Activated CD8-positive, alpha-beta memory T cell treated with anti-CD3 and anti-CD28 coated beads, Interleukin-2, amount 10 ng/mL, durations not matched to agents 7 days and 5 days (primary cell): Measurements from ENCODE around the gene FEZF1. TPM values are rescaled to one million over a fixed set of nuclear protein-coding genes. Genes with fewer than 3 reads are reported as not detected.
A peak's percentile ranks its signal among the peaks of the same experiment; 100 is the strongest.

Source experiments
- ATAC-seq: fragments of 150-1000 bp; cut with Tn5 transposase; one replicate; pipeline ENCODE4 v1.10.0; 2021; ENCODE audit warnings: moderate library complexity
- CTCF ChIA-PET: fragments of 350-600 bp; sonication (Branson Sonifier 250); formaldehyde crosslinking; loops from one replicate; lab custom pipeline; 2021; ENCODE audit warnings: antibody characterized with exemption; lab: Charles Lee
- DNase-seq: peaks from one replicate; pipeline ENCODE4 v3.0.0-alpha.2; 2020
- H3K27ac Mint-ChIP-seq: one replicate; pipeline ENCODE4 v1.8.0; 2021; ENCODE audit warnings: mild to moderate bottlenecking, mixed read lengths
- H3K27me3 Mint-ChIP-seq: one replicate; pipeline ENCODE4 v1.8.0; 2021; ENCODE audit warnings: mixed read lengths
- H3K36me3 Mint-ChIP-seq: one replicate; pipeline ENCODE4 v1.8.0; 2021; ENCODE audit warnings: mild to moderate bottlenecking, mixed read lengths
- H3K4me1 Mint-ChIP-seq: one replicate; pipeline ENCODE4 v1.8.0; 2021; ENCODE audit warnings: mixed read lengths
- H3K4me3 Mint-ChIP-seq: one replicate; pipeline ENCODE4 v1.8.0; 2021; ENCODE audit warnings: mild to moderate bottlenecking, moderate library complexity, mixed read lengths
- H3K9me3 Mint-ChIP-seq: one replicate; pipeline ENCODE4 v1.8.0; 2022; ENCODE audit warnings: low read depth, mixed read lengths
- total RNA-seq, 2 experiments: library from RNA; stranded (reverse); gene quantifications; one replicate each; pipeline ENCODE4 v1.2.3, GENCODE V29; 2021

The FEZF1 gene
- total RNA-seq, 2 experiments from 2014 or later: not detected

DNA sequence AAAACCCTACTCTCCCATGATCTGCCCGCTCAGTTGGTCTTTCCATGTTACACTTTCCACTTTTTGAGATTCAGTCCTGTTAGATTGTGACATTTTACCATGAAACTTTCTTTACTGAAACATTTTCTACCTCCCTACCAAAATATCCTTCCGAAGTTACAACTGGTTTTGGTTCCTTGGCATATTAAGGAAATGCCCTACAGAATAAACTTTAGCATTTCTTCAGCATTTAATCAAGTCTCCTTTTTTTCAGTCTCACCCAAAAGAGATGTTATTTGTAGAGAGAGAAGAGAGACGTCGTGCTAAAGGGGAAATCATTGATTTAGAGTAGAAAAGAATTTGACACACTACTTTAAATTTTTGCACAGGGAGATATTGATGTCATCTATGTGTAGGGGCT is 9.7 kb upstream of the FEZF1 start:
- Mint-ChIP-seq H3K36me3 (no peaks in the 10 kb centered on the region), H3K4me1 (peaks cover 5% of the 10 kb centered on the region), H3K9me3 (no peaks in the 10 kb centered on the region), H3K27me3 (peaks cover 78% of the 10 kb centered on the region), H3K4me3 (no peak overlapping the region), H3K27ac (no peak overlapping the region)
- ATAC-seq (no peak), DNase-seq (no peak)
- CTCF ChIA-PET: no interaction called here

- Mint-ChIP-seq H3K4me3 (no peak overlapping the region), H3K27me3 (peaks cover 87% of the 10 kb centered on the region), H3K27ac (no peak overlapping the region), H3K4me1 (peaks cover 5% of the 10 kb centered on the region), H3K9me3 (no peaks in the 10 kb centered on the region), H3K36me3 (no peaks in the 10 kb centered on the region)
- ATAC-seq: no peak
- DNase-seq: no peak
- CTCF ChIA-PET: no interaction called here
Observed at GRCh38 chr7:122312789-122313188, 8.2 kb upstream of the FEZF1 start.

DNA sequence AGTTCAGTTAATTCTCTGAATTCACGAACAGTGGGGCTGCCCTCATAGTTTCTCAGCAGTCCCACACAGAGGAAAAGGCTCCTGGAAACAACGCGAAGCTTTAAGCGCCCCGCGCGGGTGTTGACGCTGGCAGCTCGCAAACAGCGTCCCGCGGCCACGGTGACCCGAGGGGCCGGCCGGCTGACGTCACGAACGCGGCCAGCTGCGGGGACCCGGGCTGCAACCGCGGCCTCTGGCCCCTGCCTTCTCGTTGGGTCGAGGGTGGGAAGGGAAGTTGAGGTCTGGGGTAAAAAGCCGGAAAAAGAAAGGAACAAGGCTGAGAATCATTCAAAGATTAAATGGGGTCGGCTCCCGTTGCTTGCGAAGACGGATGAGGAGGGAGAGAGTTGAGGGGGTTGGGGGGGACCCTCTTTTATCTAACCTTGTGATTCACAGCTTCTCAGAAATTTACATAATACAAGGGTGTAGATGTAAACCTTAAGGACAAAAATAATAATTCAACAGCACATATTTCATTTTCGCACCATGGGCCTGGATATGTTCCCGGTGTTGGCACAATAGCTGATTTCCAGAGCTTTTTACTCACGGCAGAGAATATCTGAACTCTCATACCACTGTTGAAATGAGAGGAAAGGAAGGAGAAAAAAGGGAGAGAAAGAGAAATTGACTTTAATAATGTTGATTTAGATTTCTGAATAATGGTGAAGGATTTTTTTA is 7.3 kb upstream of the FEZF1 start:
- DNase-seq: no peak
- H3K4me1 Mint-ChIP-seq: peaks cover 5% of the 10 kb centered on the region
- CTCF ChIA-PET: no interaction called here
- H3K27ac Mint-ChIP-seq: no peak overlapping the region
- H3K9me3 Mint-ChIP-seq: no peaks in the 10 kb centered on the region
- H3K27me3 Mint-ChIP-seq: peaks cover 85% of the 10 kb centered on the region
- H3K4me3 Mint-ChIP-seq: no peak overlapping the region
- no peak for ATAC-seq
- no peaks in the 10 kb centered on the region for H3K36me3 Mint-ChIP-seq

DNA sequence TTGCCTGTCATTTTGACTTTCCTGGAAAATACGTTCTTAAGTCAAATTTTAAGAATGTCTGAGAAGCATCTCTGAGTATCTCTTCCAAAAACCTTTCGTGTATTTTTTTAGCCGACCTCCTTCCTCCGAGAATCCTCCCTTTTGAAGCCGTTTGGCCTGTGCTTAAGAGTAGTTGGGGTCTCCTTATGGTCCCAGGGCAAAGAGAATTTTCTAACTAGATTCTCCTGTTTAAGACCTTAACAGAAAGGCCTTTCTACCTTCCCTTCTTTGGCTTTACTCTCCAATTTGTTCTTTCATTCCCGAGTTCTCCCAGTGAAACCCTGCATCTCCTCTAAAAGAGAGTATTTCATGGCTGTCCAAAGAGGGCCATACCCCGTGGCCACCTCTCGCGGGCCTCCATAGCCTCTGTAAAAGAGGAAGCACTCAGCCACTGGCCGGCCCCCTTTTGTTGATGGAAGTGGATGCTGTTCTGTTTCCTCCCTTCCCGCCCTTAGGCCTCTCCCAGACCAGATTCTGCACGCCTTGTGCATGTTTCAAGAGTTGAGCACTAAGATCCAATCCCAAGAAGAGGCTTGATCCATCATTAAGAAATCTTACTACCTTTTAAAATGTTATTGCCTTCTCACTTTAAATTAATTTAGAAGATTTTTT is 6.6 kb upstream of the FEZF1 start:
- H3K9me3 Mint-ChIP-seq: no peaks in the 10 kb centered on the region
- H3K27ac Mint-ChIP-seq: no peak overlapping the region
- no peak overlapping the region for H3K4me3 Mint-ChIP-seq
- H3K27me3 Mint-ChIP-seq: peaks cover 86% of the 10 kb centered on the region
- ATAC-seq (no peak), DNase-seq (no peak)
- peaks cover 5% of the 10 kb centered on the region for H3K4me1 Mint-ChIP-seq
- CTCF ChIA-PET: no interaction called here
- H3K36me3 Mint-ChIP-seq: no peaks in the 10 kb centered on the region

- no peak for ATAC-seq
- Mint-ChIP-seq H3K27ac (no peak overlapping the region), H3K9me3 (no peaks in the 10 kb centered on the region), H3K36me3 (no peaks in the 10 kb centered on the region), H3K27me3 (peaks cover 86% of the 10 kb centered on the region), H3K4me3 (no peak overlapping the region), H3K4me1 (peaks cover 5% of the 10 kb centered on the region)
- no peak for DNase-seq
- CTCF ChIA-PET: no interaction called here
Observed at GRCh38 chr7:122310119-122311021, 5.8 kb upstream of the FEZF1 start.

DNA sequence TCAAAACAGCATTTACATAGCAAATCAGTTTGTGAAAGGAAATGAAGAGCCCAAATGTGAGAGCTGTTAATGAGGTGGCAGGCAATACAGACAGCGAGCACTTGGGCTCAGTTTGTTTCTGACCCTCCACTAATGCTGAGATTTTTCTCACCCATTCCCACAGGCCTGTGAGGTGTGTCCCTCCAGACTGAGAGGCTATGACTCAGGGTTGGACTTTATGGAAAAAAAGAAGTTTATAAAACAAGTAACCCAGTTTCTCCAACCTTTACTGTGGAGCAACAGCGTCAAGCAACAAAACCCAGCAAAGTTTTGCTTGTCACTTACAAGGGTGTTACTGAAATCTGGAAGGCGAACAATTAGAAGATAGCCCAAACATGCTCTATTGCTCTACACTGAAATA is 4.9 kb upstream of the FEZF1 start:
- Mint-ChIP-seq H3K27me3 (peaks cover 84% of the 10 kb centered on the region), H3K27ac (no peak overlapping the region), H3K4me3 (no peak overlapping the region), H3K9me3 (no peaks in the 10 kb centered on the region), H3K4me1 (peaks cover 5% of the 10 kb centered on the region), H3K36me3 (peaks cover 2% of the 10 kb centered on the region)
- ATAC-seq (no peak), DNase-seq (no peak)
- CTCF ChIA-PET: no interaction called here

DNA sequence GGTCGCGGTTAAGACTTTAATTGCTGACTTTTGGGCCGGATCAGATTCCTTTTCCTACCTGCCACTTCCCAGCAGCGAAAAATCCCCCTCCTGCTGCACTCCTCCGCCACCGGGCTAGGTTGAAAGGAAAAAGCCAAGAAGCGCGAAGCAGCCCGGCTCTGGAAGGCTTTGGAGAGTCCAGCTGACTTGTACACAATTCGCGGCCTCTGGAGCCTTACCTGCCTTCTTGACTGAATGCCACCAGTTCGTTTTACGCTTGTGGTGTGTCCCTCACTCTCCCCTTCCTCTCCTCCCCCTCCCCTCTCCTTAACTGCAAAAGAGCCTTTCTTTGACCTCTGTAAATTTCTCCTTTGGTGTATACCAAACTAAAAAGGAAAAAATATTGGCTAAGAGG is 2.7 kb upstream of the FEZF1 start:
- H3K4me1 Mint-ChIP-seq: peaks cover 5% of the 10 kb centered on the region

GRCh38 chr7:122306320-122307227 is 2.0 kb upstream of the FEZF1 start:
- no peak overlapping the region for H3K27ac Mint-ChIP-seq
- H3K36me3 Mint-ChIP-seq: peaks cover 4% of the 10 kb centered on the region
- no peaks in the 10 kb centered on the region for H3K9me3 Mint-ChIP-seq

More for the DNA sequence above, 2.7 kb upstream of the FEZF1 start:
- CTCF ChIA-PET: no interaction called here
- Mint-ChIP-seq H3K27me3 (peaks cover 88% of the 10 kb centered on the region), H3K36me3 (peaks cover 4% of the 10 kb centered on the region), H3K27ac (no peak overlapping the region), H3K4me3 (no peak overlapping the region), H3K9me3 (no peaks in the 10 kb centered on the region)
- DNase-seq (no peak), ATAC-seq (no peak)

DNA sequence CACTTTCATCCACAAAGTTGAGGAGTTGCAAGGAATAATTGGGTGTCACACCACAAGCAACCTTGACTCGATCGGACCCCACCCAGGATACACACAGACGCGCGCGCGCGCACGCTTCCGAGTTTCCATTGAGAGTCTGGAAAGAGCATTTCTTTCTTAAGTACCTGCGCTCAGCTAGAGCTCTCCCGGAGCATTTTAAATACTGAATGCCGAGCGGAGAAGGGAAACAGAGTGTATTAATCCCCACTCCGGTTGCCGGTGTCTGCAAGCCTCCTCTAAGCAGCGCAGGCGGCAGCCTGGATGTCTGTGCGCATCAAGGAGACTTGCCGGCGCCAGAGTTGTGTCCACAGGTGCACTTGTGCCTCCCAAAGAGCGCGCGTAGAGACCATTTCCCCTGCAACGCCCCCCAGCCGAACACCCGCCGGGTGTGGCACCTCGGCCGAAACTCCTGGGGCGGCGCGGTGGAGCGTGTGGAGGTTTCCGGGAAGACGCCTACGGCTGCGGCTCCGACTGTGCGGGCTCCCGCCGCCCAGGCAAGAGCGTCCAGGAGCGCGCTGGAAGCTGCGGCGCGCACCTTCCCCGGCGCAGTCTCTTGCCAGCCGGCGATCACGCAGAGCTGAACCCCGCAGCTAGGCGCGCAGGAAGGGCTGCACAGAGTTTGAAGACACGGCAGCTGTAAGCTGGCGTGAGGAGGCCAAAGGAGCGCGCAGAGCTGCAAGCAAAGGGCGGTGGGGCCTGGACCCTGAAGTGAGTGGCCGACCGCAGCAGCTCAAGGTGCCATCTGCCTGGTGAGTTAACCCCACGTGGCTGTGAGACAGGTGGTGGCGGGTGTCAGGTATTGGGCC is 1.1 kb upstream of the FEZF1 start:
- H3K27me3 Mint-ChIP-seq: peaks cover 88% of the 10 kb centered on the region
- ATAC-seq (no peak), DNase-seq (no peak)
- no peak overlapping the region for H3K4me3 Mint-ChIP-seq
- CTCF ChIA-PET: no interaction called here
- H3K4me1 Mint-ChIP-seq: peaks cover 2% of the 10 kb centered on the region
- H3K9me3 Mint-ChIP-seq: peaks cover 2% of the 10 kb centered on the region
- H3K36me3 Mint-ChIP-seq: peaks cover 7% of the 10 kb centered on the region
- no peak overlapping the region for H3K27ac Mint-ChIP-seq

More at GRCh38 chr7:122306320-122307227, 2.0 kb upstream of the FEZF1 start:
- ATAC-seq: no peak
- H3K4me3 Mint-ChIP-seq: no peak overlapping the region
- H3K27me3 Mint-ChIP-seq: peaks cover 88% of the 10 kb centered on the region
- no peak for DNase-seq
- peaks cover 5% of the 10 kb centered on the region for H3K4me1 Mint-ChIP-seq
- CTCF ChIA-PET: no interaction called here

- no peak for ATAC-seq
- Mint-ChIP-seq H3K9me3 (peaks cover 2% of the 10 kb centered on the region), H3K4me3 (no peak overlapping the region), H3K4me1 (peaks cover 2% of the 10 kb centered on the region), H3K27me3 (peaks cover 89% of the 10 kb centered on the region), H3K36me3 (peaks cover 7% of the 10 kb centered on the region), H3K27ac (no peak overlapping the region)
- no peak for DNase-seq
- CTCF ChIA-PET: no interaction called here
Observed at GRCh38 chr7:122304996-122305421, 459 bp upstream of the FEZF1 start.

- Mint-ChIP-seq H3K36me3 (peaks cover 7% of the 10 kb centered on the region), H3K4me3 (no peak overlapping the region), H3K27me3 (peaks cover 87% of the 10 kb centered on the region), H3K9me3 (peaks cover 2% of the 10 kb centered on the region), H3K4me1 (no peaks in the 10 kb centered on the region), H3K27ac (peak overlapping the region; percentile 49)
- CTCF ChIA-PET: no interaction called here
- ATAC-seq (no peak), DNase-seq (no peak)
Observed at GRCh38 chr7:122303531-122304318, 825 bp downstream of the FEZF1 start.
